ENCODE results near the gene OXNAD1. TPM values are rescaled to one million over a fixed set of nuclear protein-coding genes. Genes with fewer than 3 reads are reported as not detected.

The OXNAD1 gene
- total RNA-seq, 1 donor = 9.5 TPM

DNA sequence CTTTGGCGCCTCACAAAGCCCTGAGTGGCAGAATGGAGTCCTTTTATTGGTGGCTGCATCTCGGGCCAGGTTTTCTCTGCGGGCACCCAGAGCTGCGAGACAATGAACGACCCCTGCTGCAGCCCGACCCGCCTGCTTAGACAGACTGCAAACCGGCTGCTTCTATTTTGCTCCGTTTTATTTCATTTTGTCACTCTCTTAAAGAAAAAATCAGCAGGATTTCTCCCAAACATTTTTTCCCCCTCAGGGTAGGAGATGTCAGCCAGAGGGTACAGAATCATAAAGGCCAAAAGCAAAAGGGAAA lies 64.8 kb downstream of the OXNAD1 start:
- no peak overlapping the region for H3K4me3 ChIP-seq (ENCODE audit: low read depth, low read length)
- TF ChIP-seq, protein P1, sequence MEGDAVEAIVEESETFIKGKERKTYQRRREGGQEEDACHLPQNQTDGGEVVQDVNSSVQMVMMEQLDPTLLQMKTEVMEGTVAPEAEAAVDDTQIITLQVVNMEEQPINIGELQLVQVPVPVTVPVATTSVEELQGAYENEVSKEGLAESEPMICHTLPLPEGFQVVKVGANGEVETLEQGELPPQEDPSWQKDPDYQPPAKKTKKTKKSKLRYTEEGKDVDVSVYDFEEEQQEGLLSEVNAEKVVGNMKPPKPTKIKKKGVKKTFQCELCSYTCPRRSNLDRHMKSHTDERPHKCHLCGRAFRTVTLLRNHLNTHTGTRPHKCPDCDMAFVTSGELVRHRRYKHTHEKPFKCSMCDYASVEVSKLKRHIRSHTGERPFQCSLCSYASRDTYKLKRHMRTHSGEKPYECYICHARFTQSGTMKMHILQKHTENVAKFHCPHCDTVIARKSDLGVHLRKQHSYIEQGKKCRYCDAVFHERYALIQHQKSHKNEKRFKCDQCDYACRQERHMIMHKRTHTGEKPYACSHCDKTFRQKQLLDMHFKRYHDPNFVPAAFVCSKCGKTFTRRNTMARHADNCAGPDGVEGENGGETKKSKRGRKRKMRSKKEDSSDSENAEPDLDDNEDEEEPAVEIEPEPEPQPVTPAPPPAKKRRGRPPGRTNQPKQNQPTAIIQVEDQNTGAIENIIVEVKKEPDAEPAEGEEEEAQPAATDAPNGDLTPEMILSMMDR (IDR thresholded peaks at IDR 0.05; ENCODE audit: insufficient read depth, low read depth, low read length) = no peak
- no peak for DNase-seq (ENCODE audit: low read depth)

DNA sequence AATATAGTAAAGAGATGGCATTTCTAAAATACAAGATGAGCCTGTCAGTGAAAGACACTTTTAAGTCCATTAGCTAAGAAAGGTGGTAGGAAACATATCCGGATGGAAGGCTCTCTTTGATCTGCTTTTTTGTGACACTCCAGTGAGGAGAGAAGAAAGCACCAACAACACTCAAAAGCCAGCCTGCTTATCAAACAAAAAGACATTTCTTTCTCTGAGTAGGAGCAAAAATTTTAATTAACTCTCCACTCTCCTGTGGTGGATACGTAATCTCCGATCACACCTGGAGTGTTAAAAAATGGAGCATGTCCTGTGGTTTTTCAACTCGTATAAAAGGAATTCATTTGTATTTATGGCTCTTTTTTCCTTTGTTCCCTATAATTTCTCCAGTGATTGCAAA lies 65.3 kb downstream of the OXNAD1 start:
- no peak overlapping the region for H3K4me3 ChIP-seq (ENCODE audit: low read depth, low read length)
- TF ChIP-seq, protein P1 (IDR thresholded peaks at IDR 0.05; ENCODE audit: insufficient read depth, low read depth, low read length) = no peak
- no peak for DNase-seq (ENCODE audit: low read depth)

- H3K4me3 ChIP-seq (ENCODE audit: low read depth, low read length) = no peak overlapping the region
- no peak for DNase-seq (ENCODE audit: low read depth)
- TF ChIP-seq, protein P1 (IDR thresholded peaks at IDR 0.05; ENCODE audit: insufficient read depth, low read depth, low read length) = no peak
Observed at GRCh38 chr3:16331319-16331883, 66.4 kb downstream of the OXNAD1 start.

- TF ChIP-seq, protein P1 (IDR thresholded peaks at IDR 0.05; ENCODE audit: insufficient read depth, low read depth, low read length) = no peak
- peak; percentile 23 for DNase-seq (ENCODE audit: low read depth)
- no peak overlapping the region for H3K4me3 ChIP-seq (ENCODE audit: low read depth, low read length)
Observed at GRCh38 chr3:16332904-16333426, 68.0 kb downstream of the OXNAD1 start.

- H3K4me3 ChIP-seq (ENCODE audit: low read depth, low read length) = no peak overlapping the region
- no peak for DNase-seq (ENCODE audit: low read depth)
- TF ChIP-seq, protein P1 (IDR thresholded peaks at IDR 0.05; ENCODE audit: insufficient read depth, low read depth, low read length) = no peak
Observed at GRCh38 chr3:16334909-16335308, 69.9 kb downstream of the OXNAD1 start.

DNA sequence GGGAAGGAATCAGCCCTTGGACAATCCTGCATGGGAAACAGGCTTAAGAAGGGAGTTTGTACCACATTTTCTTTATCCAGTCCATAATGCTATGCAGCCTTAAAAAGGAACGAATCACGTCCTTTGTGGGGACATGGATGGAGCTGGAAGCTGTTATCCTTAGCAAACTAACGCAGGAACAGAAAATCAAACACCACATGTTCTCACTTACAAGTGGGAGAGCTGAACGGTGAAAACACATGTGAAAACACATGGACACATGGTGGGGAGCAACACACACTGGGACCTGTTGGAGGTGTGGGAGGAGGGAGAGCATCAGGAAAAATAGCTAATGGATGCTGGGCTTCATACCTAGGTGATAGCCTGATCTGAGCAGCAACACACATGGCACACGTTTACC lies 70.3 kb downstream of the OXNAD1 start:
- no peak overlapping the region for H3K4me3 ChIP-seq (ENCODE audit: low read depth, low read length)
- TF ChIP-seq, protein P1 (IDR thresholded peaks at IDR 0.05; ENCODE audit: insufficient read depth, low read depth, low read length) = no peak
- DNase-seq (ENCODE audit: low read depth) = no peak
